ENCODE data around the gene ANKRD33B. TPM values are rescaled to one million over a fixed set of nuclear protein-coding genes. Genes with fewer than 3 reads are reported as not detected.

Gene ANKRD33B
- total RNA-seq, 1 experiment from 2014 or later, result 6.9 TPM

GRCh38 chr5:10662661-10663488 lies 99.0 kb downstream of the ANKRD33B start:
- Histone ChIP-seq H4K20me1 (ENCODE audit: control insufficient read depth, insufficient read depth, insufficient read length) (no peaks in the 10 kb centered on the region), H3K79me1 (ENCODE audit: insufficient read depth, low read depth, low read length, poor library complexity, severe bottlenecking) (no peaks in the 10 kb centered on the region), H3K18ac (ENCODE audit: insufficient read length, low read depth, low read length) (no peak overlapping the region), H3K4ac (ENCODE audit: low read depth, low read length) (no peak overlapping the region), H2BK20ac (ENCODE audit: low read depth, low read length, poor library complexity, severe bottlenecking) (no peak overlapping the region), H2BK5ac (ENCODE audit: insufficient read length, low read length) (no peak overlapping the region), H4K91ac (ENCODE audit: insufficient read length, low read depth, low read length) (no peak overlapping the region), H3K27me3 (ENCODE audit: insufficient read depth, low read length) (no peaks in the 10 kb centered on the region), H4K8ac (replicated peaks; ENCODE audit: insufficient read length, low read depth, low read length) (no peak overlapping the region), H3K27ac (ENCODE audit: insufficient read length, low read depth, low read length) (no peak overlapping the region), H2BK15ac (ENCODE audit: low read depth, low read length) (no peak overlapping the region), H3K79me2 (ENCODE audit: insufficient read depth, low read length) (no peaks in the 10 kb centered on the region), H2BK120ac (ENCODE audit: low read depth, low read length, poor library complexity, severe bottlenecking) (no peak overlapping the region), H3K23me2 (ENCODE audit: insufficient read length, low read depth, low read length, poor library complexity, severe bottlenecking) (no peaks in the 10 kb centered on the region), H3K4me2 (ENCODE audit: insufficient read depth, insufficient read length, low read length) (no peak overlapping the region), H3T11ph (ENCODE audit: low read length) (no peak overlapping the region), H3K9me3 (ENCODE audit: control insufficient read depth, low read depth, low read length) (no peaks in the 10 kb centered on the region), H2AK5ac (ENCODE audit: insufficient read length, low read length) (no peak overlapping the region), H2BK12ac (ENCODE audit: insufficient read length, low read depth, low read length) (no peak overlapping the region), H4K5ac (ENCODE audit: insufficient read length, low read depth, low read length) (no peak overlapping the region), H3K14ac (ENCODE audit: insufficient read depth, low read length) (no peak overlapping the region; the same call in 1 of the 2 replicates), H2AFZ (ENCODE audit: low read length) (no peak overlapping the region), H3K56ac (ENCODE audit: insufficient read length, low read depth, low read length) (no peak overlapping the region), H3K9ac (ENCODE audit: extremely low read depth, insufficient read length, low read length) (no peak overlapping the region), H3K23ac (ENCODE audit: insufficient read length, low read depth, low read length) (no peak overlapping the region), H3K4me1 (ENCODE audit: insufficient read depth, low read length) (no peaks in the 10 kb centered on the region; the same call in 1 of the 2 replicates)
- no CpG with 5 or more reads among the region's 10 CpGs for WGBS (ENCODE audit: extremely low coverage, insufficient read length, low lambda C conversion rate)
- no peaks in the 10 kb centered on the region; the same call in 1 of the 2 replicates for H3K27me3 Mint-ChIP-seq (ENCODE audit: low read depth)
- DNase-seq, result no peak
- TF ChIP-seq CTCF (conservative IDR thresholded peaks at IDR 0.05), result no peak
- H3K36me3 Mint-ChIP-seq (ENCODE audit: insufficient read depth in 1 of 3, low read depth in 3 of 3), result no peaks in the 10 kb centered on the region
- peak overlapping the region in 1 of 3 experiments; percentile 87; a peak in 1 of 7 replicates for H3K27ac Mint-ChIP-seq
- H3K4me1 Mint-ChIP-seq, result peaks cover 13 to 25% of the 10 kb centered on the region in 2 experiments
- no peak overlapping the region for H3K4me3 Mint-ChIP-seq
- no peaks in the 10 kb centered on the region for H3K9me3 Mint-ChIP-seq
